ENCODE measurements around the gene MAN2A2.

Gene MAN2A2

DNA sequence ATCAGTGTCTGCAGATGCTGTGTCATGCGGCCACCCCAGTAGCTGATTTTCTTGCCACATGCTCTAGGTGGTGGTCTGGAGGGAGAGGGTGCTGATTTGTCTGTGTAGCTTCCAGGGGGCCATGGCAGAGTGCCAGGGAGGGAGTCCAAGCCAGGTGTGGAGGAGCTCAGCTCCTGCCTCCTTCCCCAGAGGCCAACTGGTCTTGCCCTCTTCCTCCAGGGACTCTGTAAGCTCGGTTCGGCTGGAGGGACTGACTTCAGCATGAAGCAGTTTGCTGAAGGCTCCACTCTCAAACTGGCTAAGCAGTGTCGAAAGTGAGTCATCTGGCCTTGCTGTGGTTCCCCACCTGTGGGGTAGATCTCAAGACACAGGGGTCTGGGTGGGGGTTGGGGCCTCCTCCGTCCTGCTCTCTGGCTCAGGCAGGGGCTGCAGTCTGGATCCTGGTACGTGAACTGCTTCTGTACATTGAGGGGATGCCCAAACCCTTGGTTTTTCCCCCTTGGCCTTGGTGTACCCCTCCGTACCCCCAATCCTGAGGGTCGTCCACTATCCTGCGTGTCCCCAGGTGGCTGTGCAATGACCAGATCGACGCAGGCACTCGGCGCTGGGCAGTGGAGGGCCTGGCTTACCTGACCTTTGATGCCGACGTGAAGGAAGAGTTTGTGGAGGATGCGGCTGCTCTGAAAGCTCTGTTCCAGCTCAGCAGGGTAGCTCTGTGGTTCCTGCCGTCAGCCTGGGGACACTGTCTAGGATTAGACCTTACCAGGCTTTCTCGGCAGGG lies 44.7 kb downstream of the MAN2A2 start:
- no peak for DNase-seq

DNA sequence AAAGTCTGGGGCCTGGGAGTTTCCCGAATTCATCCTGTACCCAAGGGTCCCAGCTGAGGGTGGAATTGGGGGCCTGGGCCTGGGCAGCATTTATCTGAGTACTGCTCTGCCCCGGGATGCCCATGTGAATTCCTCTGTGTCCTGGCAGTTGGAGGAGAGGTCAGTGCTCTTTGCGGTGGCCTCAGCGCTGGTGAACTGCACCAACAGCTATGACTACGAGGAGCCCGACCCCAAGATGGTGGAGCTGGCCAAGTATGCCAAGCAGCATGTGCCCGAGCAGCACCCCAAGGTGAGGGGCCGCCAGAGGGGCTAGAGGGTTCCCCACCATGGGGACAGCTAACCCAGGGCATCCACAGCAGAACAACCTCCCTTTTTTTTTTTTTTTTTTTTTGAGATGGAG lies 45.4 kb downstream of the MAN2A2 start:
- DNase-seq, result no peak

DNA sequence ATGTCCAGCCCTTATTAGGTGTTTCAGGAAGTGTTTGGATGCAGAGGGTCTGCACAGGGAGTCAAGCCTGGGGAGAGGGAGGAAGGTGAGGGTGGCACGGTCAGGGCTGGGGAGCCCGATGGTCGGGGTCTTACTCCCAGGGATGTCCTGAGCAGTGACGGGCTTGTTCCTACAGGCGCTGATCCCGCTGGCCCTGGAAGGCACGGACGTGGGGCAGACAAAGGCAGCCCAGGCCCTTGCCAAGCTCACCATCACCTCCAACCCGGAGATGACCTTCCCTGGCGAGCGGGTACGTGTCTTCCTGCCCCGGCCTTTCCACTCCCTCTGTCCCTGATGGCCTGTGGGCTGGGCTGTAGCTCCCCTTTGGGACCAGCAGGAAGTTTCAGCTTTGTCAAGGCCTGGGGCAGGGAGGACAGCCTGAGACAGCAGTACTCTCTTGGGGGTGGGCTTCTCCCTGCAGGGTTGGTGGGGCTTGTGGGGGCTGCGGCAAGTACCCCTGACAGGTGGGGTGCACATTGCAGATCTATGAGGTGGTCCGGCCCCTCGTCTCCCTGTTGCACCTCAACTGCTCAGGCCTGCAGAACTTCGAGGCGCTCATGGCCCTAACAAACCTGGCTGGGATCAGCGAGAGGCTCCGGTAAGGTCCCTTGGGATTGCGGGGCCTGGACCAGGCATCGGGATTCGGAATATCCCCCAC lies 47.0 kb downstream of the MAN2A2 start:
- no peak for DNase-seq

DNA sequence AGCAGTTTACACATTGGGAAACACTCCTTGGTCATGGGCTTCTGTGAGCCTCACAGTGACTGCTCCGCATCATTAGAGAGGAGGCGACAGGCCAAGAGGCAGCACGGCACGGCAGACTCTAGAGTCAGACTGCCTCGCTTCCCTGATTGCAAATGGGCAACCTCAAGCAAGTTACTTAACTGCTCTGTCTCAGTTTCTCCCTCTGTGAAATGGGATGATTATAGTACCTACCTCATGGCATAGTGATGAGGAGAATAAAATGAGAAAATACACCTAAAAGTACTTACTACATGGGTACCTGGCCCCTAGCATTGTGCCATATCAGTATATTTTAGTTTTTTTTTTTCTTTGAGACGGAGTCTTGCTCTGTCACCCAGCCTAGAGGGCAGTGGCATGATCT lies 47.6 kb downstream of the MAN2A2 start:
- no peak for DNase-seq

DNA sequence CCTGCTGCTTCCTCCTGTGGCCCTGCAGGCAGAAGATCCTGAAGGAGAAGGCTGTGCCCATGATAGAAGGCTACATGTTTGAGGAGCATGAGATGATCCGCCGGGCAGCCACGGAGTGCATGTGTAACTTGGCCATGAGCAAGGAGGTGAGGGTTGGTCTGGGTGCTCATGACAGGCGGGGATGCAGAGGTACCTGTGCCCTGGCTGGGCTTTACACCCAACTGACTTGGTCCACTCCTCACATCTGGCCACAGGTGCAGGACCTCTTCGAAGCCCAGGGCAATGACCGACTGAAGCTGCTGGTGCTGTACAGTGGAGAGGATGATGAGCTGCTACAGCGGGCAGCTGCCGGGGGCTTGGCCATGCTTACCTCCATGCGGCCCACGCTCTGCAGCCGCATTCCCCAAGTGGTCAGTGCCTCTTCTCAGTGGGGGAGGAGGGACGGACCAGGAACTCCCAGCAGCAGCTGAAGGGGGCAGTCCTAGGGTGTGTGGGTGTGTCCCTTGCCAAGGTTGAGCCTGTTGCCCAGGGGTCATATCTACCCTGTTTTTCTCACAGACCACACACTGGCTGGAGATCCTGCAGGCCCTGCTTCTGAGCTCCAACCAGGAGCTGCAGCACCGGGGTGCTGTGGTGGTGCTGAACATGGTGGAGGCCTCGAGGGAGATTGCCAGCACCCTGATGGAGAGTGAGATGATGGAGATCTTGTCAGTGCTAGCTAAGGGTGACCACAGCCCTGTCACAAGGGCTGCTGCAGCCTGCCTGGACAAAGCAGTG lies 50.0 kb downstream of the MAN2A2 start:
- no peak for DNase-seq

DNA sequence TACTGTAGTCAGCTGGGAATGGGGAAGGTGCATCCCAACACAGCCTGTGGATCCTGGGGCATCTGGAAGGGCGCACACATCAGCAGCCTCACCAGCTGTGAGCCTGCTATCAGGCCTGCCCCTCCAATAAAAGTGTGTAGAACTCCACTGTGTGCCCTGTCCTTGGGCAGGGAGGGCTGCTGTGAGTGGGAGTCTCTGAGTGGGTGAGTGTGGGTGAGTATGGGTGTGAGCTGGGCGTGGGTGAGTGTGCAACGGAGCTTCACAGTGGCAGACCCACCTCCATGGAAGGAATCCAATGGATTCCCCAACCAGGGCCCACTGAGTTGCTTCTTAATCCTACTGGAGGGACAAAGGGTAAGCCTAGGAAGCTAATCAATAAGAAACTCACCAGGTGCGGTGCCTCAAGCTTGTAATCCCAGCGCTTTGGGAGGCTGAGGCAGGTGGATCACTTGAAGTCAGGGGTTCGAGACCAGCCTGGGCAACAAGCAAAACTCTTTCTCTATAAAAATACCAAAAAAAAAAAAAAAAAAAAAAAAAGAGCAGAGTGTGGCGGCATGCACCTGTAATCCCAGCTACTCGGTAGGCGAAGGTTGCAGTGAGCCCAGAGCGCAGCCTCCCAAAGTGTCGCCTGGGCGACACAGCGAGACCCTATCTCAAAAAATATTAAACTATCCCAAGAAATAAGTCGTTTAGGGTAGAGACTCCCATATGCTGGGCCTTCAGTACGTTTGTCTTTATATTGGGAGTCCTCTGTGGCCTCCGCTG lies 51.0 kb downstream of the MAN2A2 start:
- DNase-seq, result no peak

DNA sequence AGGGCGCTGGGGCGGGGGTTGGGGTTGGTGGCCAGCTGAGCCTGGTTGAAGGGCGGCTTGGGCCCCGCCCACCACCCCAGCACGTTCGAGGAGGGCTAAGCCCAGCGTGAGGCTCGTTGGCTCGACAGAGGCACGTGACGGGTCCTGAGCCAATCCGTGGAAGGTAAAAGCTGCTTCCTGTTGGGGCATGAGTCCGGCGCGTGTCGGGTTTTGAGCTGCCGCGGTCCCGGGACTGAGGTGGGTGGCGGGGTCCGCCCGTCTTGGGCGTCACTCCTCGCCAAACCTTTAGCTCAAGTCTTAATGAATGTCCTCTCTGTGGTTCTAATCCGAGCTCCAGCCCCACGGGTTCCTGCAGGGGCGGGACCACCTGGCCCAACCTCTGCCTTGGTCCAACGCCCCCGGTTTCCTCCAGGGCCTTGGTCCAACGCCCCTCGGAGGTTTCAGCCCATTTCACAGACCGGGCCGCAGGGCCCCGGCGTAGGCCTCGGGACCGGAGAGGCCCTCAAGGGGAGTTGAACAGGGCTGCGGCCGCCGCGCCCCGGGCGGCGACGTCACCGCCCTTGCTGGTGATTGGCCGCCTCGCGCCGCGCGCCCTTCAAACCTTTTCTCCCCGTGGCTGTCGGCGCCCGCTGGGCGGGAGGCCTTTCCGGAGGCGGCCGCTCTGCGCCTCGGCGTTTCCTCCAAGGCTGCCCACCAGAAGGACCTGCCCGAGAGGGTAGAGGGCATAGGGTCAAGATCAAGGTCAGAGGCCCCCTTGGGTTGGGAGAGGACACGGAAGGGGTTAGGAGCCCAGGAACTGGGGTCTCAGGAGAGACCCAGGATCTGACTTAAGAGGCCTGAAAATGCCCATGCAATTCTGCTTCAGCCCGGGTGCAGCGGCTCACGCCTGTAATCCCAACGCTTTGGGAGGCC lies 51.9 kb downstream of the MAN2A2 start, which contains the start of gene RCCD1:
Gene RCCD1 (plus strand): TSS at position 173 of the 912 bp plus-strand sequence. CDS start 1,851 bp downstream, outside the sequence.
- peak; percentile 97 for DNase-seq

DNA sequence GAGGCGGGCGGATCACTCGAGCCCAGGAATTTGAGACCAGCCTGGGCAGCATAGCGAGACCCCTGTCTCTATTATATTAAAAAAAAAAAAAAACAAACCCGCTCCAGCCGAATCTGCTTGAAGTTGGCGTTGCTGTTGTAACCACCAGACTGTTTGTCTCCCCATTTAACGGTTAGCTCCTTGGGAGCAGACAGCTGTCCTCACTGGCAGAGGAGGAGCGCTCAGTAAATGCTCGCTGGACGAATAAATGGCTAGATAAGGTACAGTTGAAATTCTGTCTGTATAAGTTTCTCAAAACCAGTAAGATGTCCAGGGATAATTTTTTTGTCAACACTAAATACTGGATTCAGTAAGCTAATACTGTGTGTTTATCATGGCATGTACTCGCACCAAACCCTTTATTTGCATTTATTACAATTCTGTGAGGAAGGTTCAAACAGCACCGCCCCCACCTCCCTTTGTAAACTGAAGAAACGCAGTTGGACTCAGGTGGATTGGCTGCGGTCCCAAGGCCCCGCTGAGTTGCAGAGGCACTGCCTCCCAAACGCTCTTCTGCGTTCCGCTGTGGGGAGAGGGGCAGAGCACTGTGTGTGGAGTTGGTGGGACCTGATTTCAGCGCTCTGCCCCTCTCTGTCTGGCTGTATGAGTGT lies 52.6 kb downstream of the MAN2A2 start:
- no peak for DNase-seq

DNA sequence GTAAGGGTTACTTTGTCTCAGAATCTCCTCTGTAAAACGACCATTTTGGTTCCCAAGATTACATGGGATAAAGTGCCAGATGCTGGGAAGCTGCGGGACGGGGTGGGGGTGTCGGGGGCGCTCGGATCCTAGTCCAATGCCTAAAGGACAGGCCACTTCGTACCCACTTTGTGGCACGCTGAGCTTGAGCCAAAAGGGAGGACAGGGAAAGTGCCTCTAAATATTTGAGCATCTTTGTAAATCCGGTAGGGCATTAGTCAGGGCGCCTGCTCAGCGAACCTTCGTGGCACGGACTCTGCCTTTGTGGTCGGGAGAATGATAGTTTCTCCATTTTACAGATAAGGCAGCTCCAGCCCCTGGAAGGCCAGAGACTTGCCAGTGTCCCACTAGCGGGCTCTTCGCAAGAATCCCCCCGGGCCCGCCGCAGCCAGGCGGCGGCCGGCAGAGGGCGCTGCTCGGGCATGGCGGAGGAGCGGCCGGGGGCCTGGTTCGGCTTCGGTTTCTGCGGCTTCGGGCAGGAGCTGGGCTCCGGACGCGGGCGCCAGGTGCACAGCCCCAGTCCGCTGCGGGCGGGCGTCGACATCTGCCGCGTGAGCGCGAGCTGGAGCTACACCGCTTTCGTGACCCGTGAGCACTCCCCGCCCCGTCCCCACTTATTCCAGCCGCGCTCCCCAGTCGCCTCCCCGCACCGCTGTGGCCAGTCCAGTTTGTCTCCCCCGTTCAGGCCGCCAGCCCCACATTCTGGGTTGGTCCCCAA lies 53.4 kb downstream of the MAN2A2 start:
- DNase-seq, result peak; percentile 72

DNA sequence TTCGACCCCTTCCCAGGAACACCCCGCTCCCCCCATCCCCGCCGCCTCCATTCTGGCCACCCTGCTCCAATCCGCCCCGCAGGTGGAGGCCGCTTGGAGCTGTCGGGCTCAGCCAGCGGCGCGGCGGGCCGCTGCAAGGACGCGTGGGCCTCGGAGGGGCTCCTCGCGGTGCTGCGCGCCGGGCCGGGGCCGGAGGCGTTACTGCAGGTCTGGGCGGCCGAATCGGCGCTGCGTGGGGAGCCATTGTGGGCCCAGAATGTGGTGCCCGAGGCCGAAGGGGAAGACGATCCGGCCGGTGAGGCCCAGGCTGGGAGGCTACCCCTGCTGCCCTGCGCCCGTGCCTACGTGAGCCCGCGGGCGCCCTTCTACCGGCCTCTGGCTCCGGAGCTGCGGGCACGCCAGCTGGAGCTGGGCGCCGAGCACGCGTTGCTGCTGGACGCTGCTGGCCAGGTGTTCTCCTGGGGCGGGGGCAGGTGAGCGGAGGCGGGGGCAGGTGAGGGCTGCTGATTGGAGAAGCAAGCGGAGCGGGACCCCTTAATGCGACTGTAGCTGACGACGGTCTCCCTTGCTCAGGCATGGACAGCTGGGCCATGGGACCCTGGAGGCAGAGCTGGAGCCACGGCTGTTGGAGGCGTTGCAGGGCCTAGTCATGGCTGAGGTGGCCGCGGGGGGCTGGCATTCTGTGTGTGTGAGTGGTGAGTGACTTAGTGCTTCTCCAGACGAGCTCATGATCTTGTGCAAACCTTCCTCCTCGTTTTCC lies 54.1 kb downstream of the MAN2A2 start:
- DNase-seq, result no peak

DNA sequence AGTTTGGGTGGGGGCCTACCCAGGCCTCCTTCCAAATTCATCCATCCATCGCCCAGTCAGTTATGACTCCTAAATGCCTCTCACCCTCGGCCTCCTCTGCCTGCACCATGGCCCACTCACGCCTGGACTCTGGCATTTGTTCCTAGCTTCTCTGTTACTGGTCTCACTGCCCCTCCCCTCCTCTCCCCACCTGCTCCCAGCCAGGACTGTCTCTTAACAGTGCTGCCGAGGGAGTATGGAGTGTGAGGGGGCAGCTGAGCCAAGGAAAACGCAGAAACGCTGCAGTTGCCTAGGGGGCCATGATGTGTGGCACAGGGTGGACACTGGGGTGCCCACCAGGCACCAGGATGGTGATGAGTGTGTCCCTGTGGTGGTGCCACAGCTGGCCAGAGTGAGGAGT lies 54.7 kb downstream of the MAN2A2 start:
- no peak for DNase-seq

DNA sequence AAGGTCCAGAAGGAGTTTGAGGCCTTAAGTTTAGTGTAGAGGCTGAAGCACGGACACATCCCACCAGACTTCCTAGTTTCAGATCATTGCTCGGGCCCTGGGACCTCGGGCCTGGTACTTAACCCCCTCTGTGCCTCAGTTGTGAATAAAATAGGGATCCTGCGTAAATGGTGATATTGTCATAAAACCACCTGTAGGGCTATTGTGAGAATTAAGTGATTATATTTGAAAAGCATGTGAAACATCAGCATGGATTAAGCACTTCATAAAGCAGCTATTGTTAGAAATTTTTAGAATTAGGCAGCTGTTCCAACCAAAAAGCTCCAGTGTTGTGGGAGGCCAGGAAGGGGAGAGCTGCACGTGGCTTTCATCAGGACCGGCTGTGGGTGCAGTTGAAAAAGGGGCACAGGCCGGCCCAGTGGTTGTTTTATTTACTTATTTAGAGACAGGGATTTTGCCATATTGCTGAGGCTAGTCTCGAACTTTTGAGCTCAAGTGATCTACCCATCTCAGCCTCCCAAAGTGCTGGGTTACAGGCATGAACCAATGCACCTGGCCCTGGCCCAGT lies 56.0 kb downstream of the MAN2A2 start:
- no peak for DNase-seq

DNA sequence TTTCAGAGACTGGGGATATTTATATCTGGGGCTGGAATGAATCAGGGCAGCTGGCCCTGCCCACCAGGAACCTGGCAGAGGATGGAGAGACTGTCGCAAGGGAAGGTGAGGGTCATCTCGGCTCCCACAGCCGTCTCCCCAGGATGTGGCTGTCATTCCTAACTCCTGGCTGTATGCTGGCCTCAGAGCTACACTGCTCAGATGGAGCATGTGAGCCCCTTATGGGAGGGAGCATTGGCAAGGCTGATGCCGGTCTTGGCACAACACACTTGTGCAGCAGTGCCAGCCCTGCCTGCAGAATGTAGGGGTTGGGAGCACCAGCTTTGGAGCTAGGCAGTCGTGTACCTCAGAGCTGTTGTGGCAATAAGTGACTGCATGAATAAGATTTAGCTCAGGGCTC lies 56.8 kb downstream of the MAN2A2 start:
- no peak for DNase-seq

DNA sequence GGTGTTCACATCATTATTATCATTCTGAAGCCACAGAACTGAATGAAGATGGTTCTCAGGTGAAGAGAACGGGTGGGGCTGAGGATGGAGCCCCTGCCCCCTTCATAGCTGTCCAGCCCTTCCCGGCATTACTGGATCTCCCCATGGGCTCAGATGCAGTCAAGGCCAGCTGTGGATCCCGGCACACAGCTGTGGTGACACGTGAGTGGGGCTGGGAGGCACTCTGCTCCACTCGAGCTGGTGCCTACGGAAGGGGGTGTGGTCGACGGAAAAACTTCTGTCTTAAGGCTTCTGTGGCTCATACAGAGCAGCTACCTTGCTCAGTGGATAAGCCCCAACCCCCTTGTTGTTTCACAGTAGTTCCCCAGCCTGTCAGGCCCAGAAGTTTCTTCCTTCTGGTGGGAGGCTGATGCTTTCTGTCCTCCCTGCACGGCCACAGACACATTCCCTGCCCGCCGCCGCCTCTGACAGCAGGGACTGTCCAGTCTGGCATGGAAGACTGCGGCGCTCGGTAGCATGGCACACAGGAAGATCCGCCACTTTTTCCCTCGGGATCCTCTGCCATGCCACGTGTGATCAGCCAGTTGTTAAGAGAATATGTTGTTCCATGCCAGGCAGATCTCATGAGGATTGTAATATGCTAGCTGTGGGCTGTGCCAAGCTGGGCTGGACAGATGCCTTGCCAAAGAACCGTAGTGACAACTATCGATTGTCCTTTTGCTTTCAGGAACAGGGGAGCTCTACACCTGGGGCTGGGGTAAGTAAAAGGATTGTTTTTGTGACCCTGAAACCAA lies 57.4 kb downstream of the MAN2A2 start:
- no peak for DNase-seq

DNA sequence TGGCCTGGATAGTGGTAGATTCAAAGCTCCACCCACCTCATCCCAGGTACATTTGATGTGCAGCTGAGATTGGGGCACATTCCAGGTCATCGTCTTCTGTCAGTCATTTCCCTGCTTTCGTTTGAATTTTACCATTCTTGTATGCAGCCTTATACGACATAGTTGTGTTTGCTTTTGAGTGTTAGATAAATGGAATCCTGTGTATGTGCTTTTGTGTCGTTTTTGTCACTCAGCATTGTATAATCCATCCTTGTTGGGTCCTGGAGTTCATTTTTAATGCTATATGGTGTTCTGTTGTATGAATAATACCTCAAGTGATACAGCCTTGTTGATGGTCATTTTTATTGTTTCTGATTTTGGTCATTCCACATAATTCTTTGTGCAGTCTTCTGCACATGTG lies 58.9 kb downstream of the MAN2A2 start:
- no peak for DNase-seq

DNA sequence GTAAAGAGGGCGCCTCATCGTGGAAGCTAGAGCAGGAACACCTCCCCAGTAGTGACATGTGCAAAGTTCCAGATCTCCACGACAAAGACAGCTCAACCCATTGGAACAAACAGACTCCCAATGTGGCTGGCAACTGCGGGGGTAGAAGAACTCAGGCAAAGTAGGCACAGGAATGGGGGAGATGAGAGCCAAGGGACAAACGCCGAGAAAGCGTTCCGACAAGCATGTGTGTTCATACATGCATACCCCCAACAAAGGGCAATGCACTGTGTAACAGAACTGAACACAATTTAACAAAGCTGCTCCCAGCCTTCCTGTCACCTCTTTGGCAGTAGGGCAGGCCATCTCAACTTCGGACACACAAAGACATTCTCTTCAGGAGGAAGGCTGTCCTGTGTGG lies 63.2 kb downstream of the MAN2A2 start:
- DNase-seq, result no peak

DNA sequence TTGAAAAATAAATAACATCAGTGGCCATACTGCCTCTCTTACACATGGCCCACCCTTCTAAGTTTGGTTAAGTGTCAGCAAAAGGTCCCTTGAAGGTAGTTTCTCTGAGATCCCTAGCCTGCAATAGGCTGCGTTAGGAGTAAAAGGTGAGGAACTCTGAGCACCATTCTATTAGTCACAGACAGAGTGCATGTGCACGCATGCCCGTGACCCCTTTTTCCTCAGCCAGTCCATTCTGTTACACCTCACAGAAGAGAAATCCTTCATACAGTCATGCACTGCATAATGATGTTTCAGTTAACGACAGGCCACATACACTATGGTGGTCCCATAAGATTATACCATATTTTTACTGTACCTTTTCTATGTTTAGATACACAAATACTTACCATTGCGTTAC lies 64.1 kb downstream of the MAN2A2 start:
- DNase-seq, result no peak

DNA sequence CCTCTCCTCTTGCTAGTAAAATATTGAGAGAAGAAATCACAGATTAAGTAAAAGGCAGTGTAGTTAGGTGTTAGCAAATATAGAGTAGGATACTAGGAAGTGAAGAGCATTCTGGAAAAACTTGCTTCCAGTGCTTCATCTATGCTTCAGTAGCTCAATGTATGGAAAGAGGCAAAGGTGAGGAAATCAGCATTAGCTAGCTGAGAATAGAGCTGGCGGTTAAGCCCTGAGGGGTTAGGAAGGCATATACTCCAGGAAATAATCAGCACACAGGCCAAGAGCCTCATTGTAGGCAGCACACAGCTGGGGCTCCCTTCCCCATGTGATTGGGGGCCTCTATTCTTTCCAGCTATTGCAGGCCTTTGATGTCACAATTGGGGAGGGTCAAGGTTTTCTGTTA lies 65.3 kb downstream of the MAN2A2 start:
- DNase-seq, result no peak

DNA sequence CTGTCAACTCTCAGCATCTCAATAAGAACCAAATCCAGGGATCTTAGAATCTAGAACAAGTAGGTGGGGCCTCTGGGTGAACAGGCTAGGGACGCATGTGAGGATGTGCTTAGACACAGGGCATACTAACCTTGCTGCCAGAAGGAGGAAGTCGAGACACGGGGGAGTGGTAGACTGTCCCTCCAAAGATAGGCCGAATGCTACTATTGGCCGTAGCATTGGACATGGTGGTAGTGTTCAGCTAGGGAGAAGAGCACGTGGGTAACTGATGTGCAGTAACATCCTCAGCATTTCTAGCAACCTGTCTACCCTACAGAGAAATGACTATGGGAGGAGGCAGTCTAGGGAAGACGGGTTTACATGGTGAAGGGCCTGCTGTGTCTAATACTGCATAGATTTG lies 67.2 kb downstream of the MAN2A2 start:
- no peak for DNase-seq
